HG03565 (cell line): Measurements from ENCODE around the gene TBC1D5.

Experiments used
- ATAC-seq: cut with Tn5 transposase; IDR thresholded peaks from one replicate; pipeline ENCODE4 v1.9.1; 2021; ENCODE audit warnings: mild to moderate bottlenecking, moderate library complexity; ENCODE audit not compliant: unreplicated experiment

TBC1D5 gene

DNA sequence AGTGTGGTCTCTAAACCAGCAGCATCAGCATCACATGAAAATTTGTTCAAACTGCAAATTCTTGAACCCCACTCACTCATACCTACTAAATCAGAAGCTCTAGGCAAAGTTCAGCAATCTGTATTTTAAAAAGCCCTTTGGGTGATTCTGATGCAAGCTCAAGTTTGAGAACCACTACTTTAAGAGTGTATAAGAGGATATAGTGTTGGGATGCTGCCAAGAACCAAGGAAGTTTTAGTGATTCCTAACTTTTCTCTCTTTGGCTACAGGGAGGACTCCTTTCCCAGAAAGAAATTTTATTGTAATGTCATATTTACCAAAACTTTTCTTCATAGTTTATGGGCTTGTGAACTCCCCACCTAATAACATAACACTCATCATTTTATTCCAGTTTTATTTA is 422.2 kb downstream of the TBC1D5 start:
- no peak for ATAC-seq

DNA sequence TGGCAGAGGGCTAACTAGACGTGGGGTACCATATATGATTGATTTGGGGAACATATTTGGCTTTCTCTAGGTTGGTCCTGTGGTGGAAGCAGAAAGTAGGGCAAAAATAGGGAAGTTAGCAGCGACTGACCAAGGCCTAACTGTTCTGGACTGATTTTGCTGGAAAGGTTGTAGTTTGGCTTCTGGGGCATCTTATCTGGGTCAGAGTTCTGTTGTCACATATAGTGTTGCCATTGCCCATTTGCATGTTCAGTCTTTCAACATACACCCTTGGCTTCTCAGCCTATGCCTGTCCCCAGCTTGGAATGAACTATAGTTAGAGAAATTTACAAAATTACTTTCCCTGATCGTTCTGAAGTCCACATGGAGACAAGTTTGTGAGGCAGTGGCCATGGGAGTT is 426.5 kb downstream of the TBC1D5 start:
- no peak for ATAC-seq

DNA sequence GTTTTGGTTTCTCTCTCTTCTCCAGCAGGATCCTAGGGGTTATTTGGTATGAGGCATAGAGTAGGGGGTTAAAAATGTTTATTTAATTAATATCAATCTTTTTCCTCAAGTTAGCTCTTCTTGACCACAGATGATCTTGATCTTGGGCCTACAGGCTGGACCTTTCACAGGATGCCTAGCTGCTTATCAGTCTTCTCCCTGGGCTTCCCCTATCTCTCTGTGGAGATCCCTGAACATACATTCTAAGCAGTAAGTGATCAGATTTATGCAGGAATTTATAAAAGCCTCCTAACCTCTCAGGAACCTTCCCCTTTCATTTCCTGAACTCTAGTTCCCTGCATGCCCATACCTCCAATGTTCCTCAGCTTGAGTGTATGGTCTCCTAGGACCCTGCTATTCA is 428.3 kb downstream of the TBC1D5 start:
- ATAC-seq, result no peak

DNA sequence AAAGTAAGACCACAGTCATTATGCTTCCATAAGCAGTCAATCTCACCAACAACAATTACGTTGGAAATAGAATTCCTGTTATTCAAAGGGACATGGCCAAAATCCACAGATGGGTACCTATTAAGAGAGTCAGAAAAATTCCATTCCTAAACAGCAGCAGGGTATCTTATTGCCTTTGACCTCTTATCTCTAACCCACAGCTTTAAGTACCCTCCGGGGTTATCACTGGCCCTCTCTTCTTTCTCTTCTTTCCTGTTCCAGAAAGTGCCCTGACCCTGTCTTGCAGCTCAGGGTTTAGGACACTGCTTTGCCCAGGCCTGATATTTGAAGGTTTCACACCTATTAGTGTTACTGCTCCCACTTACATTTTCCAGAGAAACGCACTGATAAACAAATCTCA is 428.7 kb downstream of the TBC1D5 start:
- no peak for ATAC-seq

DNA sequence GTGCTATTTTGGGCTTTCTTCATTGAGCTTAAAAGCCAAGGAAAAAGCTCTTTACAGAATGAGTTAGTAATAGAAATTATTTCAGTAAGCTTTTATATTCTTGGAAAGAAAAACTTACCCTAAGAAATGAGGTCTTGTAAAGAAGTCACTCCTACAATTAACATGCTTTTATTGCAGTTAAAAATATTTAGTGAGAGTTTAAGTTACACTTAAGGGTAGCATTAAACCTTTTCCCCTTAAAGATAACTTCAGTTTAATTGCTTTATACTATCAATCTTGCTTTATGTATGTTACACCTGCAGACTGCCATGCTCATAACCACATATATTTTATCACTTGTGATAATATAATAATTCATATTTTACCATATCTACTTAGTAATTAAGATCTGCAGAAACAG is 431.4 kb downstream of the TBC1D5 start:
- ATAC-seq, result no peak

DNA sequence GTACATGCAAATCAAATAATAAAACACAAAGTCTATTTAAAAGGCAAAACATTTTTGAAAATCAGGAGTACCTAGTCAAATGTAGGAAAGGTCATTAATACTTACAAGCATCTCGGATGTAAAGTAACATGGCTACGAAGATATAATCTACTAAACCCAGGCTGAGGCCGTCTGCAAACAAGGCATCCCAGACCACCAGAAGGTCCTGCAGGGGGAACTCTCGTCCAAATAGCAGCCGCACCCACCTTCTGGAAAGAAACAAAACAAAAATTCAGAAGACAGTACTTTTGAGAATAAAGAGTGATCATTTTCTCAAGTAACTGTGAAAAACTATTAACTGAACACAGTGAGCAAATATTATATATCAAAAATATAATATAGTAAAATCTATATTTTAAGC is 434.5 kb downstream of the TBC1D5 start:
- no peak for ATAC-seq

DNA sequence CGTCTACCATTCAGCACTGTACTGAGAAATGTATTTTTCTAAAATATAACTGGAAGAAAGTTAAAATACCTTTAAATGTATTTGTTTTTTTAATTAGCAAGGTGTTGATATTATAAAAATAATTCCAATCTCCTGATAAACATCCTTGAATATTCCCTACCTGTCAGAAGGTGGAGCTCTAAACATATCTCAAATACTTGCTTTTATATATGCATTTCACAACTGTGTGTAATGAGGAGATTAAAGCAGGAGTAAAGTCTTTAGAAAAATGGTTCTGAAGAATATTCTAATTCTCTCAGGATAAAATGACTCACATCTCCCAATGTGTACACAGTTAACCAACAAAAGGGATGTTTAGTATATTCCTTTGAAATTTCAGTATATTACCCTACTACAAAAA is 434.9 kb downstream of the TBC1D5 start:
- no peak for ATAC-seq

DNA sequence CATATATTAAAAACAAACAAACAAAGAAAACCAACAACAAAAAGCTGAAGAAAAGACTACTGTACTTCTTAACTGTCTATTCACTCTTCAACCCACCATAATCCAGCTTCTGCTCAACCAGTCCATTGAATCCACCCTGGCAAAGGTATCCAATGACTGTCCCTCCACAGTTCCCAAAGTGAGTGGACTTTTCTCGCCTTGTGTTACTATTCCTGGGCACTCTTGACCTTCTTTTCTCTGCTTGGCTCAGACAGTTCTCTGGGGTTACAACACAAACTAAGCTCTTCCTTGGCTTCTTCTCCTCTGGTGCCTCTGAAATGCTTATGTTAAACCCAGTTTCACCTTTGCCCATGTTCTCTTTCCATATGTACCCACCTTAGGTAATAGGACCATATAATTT is 437.5 kb downstream of the TBC1D5 start:
- ATAC-seq, result no peak

DNA sequence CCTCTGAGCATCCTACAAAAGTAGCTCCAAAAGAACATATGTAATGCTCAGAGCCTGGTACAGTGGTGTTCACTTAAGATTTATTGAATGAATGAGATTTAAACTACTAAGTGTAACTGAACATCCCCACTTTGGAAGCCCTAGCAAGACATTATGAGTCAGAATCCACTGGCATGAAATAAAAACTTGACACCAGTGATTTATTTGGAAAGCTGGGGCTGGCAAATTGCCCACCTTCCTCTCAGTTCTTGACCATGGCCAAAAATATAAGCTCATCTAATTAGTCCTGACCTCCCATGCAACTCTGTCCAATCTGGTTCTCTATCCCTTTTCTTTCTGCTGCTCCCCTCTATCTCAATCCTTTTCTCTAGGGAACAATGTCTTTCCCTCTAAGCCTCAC is 439.7 kb downstream of the TBC1D5 start:
- ATAC-seq, result no peak

DNA sequence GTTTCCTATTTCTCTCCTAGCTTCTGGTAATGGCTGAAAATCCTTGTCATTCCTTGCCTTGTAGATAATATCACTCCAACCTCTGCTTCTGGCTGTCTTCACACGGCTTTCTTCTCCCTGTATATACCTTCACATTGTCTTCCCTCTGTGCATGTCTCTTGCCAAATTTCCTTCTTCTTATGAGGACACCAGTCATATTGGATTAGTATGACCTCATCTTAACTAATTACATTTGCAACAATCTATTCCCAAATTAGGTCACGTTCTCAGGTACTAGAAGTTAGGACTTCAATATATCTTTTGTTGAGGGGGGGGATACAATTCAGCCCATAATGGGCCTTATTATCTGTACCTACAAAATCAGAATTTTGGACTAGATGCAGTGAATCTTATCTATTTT is 440.3 kb downstream of the TBC1D5 start:
- ATAC-seq, result no peak

DNA sequence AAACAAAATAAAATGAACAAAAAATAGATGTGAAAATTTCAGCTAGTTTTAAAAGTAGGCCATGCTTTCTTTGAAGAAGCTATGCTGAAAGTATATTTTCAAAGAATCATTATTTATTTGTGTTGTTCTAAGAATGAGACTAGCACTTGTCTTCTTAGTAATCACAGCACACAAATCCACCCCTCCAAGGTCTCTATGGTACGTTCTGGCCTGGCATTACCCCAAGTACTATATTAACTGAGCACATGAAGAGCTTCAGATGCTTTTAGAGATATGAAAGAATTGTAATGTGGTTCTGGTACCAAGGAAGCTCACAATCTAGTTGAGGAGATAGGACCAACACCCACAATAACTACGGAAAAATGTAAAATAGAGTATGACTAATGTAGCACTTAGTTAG is 441.2 kb downstream of the TBC1D5 start:
- no peak for ATAC-seq

DNA sequence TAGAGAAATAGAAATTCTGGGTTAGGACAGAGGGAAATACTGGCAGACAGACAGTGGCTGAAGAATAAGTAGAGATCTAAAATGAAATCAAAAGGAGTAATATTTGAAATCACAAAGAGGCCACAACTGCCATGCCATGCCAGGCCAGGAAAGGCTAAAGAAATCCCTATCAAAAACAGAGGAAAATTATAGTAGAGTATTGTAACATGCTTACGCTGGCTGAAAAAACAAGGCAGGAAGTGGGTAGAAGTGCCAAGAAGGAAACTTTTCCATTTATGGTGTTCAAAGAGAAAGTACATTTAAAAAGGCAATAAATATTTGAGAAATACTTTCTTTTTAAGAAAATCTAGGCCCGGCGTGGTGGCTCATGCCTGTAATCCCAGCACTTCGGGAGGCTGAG is 442.0 kb downstream of the TBC1D5 start:
- ATAC-seq, result no peak

DNA sequence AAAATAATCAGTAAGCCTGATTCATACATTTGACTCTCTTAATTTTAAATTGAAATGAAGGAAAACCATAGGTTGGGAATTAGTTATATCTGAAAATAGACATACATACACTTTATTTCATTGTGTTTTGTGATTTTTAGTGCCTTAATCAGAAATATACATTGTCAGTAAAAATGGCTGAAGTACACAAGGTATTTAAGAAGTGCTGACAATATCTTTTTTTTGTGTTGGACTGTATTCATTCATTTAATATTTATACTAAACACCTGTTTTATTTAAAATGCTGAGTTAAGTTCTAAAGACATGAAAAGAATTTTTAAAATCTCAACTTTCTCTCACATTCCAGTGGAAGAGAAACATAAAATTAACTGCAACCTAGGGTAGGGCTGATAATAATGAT is 444.4 kb downstream of the TBC1D5 start:
- no peak for ATAC-seq

DNA sequence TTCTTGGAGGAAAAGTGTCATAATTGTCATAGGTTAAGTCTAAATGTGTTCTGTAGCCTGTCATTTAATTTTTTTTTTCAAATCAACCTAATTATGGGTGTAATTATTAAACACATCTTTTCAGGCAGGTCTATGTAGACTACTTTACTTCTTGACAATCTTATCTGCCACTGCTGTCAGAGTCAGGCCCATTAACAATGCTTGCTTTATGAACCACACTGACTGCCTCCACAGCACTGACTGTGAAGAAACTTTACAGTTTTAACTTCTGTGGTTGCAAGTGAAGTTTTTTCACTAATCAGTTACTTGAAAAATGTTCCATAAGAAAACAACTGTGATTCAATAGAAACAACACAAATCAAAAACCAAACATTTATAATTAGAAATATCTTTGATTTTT is 449.9 kb downstream of the TBC1D5 start:
- no peak for ATAC-seq

DNA sequence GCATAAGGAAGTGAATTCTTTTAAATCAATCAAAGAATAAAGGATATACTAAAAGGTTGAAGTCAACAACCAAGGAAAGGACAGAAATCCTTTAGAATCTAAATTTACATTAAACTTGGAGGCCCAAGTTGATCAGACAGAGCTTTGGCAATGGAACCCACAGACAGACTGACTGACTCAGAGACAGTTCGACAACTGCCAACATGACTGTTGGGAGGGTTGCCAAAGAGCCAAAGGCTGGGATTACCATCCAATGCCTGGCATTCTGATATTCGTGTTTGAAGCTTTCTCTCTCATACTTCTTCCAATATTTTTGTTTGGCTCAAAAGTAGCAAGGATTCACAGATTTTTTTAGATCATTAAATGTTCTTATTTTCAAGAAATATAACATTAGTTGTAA is 451.5 kb downstream of the TBC1D5 start:
- no peak for ATAC-seq

DNA sequence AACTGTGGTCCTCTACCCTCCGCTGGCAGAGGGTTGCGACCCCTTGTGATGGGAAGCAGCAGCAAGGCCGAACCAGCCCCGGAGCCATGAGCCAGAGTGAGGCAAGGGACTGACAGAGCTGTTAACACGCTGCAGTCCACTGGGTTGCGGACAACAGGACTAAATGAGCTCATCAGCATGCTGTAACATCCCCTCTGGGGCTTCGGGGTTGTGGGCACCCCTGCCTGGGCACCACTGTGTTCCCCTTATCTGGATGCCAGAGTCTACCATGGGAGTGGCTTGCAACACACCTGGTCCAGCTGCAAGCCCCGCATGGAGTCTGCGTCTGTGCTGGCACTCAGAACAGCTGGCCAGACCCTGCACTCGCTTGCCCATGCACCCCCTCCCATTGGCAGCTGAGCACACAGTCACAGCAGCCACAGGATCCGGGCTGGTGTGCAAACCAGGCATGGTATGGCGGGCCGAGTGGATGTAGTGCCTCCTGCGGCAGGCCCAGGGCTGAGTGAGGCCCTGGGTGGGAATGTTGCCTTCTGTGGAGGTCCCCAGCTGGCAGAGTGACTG is 453.5 kb downstream of the TBC1D5 start:
- ATAC-seq, result no peak

DNA sequence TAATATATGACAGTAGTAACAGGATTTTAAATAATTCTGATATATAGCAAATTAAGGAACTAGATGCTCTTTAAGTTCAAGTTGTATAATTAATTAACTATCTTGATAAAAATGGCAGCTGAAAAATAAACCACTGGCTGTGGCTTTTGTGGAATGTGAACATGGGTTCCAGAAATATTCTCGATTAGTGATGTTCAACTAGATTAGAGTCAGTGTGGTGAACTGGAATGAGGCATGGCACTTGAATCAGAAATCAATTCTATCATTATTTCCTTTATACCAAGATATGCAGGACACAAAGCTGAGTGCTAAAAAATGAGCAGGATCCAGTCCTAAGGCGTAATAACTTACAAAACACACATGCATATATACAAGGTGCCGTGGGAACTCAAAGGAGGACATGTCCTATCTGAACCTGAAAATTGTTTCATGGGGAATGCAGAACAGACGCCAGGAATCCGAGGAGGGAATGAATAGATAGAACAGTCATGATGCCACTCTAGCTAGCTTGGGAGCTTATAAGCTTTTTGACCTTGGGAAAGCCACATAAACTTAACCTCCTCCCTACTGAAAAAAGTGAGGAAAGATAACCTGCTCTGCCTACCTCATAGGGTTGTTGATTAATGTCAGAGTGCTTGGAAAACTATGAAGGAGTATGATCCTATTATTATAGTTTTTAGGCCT is 455.3 kb downstream of the TBC1D5 start:
- no peak for ATAC-seq

DNA sequence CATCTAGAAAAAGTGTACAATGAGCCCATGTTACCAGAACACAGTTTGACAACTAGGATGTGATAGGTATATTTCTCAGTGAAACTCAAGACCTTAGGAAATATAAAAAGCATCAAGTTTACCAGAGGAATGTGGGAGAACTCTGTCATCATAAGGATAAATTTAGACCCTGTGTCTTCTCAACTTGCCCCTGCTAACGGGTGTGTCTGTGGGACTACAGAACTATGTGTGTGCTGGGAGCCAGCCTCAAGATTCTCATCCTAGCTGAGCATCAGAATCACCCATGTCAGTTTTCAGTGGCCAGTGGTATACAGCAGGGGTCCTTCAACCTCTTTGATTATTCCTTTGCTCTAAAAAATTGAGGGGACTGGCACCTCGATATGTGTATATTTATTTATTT is 464.4 kb downstream of the TBC1D5 start:
- ATAC-seq, result no peak

DNA sequence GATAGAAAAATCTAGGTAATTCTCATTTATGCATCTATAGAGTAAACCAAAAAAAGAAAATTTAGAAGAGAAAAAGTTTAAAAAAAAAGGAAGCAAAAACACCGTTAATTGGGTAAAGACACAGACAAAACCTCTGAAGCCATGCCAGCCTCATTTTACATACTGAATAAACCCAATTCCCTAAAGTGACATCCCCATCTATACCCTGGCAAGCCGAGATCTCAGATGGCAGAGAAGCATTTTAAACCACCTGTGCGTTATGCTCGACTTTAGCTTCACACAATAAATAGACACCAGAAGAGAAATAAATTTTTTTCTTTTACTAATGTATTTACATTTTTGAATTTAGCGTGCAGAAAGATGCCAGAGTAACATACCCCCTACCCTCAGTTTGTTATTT is 475.6 kb downstream of the TBC1D5 start:
- ATAC-seq, result no peak

DNA sequence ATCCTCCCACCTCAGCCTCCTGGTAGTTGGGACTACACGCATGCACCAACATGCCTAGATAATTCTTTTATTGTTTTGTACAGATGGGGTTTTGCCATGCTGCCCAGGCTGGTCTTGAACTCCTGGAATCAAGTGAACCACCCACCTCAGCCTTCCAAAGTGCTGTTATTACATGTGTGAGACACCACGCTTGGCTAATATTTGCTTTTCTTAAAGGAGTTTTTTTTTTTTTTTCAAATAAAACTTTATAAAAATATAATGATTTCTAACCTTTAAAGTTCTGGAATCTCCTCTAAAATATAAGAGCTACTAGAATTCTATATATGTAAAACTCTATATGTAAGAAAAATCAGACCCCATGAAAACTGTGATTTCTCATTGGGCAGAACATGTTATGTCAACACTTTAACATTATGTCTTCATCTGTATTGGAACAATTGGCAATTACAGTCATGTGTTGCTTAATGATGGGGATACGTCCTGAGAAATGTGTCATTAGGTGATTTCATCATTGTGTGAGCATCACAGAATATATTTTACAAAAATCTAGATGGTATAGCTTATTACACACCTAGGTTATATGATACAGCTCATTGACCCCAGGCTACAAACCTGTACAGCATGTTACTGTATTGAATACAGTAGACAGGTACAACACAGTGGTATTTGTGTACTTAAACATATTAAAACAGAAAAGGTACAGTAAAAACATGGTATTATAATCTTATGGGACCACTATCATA is 480.6 kb downstream of the TBC1D5 start:
- no peak for ATAC-seq

DNA sequence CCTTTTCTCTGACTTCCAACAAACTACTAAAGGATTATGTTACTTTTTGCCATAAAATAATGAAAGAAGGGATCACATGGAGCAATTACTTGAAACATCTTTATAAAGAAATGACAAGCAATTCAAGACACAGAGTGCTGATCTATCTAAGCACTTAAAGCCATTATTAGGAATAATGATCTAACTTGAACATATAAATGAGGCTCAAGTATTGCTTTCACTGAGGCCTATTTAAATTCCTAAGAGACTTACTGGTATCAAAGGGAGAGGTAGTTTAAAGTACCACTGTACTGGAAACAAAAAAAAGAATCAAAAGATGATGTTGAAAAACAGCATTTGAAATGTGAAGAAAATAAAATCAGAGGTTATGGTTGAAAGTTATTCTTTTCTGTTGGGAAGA is 482.2 kb downstream of the TBC1D5 start:
- no peak for ATAC-seq

DNA sequence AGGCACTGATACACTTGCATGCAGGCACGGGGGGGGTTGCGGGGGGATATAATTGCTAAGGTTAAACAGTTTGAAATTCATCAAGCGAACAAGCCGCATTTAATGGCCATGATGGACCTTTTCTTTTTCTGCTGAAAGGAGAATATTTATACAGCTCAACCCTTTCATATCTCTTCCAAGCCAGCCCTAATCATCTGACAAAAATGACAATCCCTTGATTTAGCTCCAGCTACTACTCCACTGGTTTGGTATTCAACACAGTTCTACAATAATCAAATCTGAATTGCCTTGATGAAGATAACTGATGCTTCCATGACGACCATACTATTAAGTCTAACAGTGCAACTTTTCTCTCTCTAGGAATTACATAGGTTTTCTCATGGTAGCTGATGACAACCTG is 482.7 kb downstream of the TBC1D5 start:
- ATAC-seq, result no peak
